SH-SY5Y (cell line): Measurements from ENCODE around the gene KIF2A.

ENCODE experiments used
- GATA2 ChIP-seq: IDR thresholded peaks from 2 replicates; pipeline ENCODE4 v1.6.1; 2011; ENCODE audit warnings: mild to moderate bottlenecking, low read depth, low read length
- GATA3 ChIP-seq: IDR thresholded peaks from 2 replicates; pipeline ENCODE4 v1.6.1; 2011; ENCODE audit warnings: low read depth, mild to moderate bottlenecking, low read length, moderate library complexity

DNA sequence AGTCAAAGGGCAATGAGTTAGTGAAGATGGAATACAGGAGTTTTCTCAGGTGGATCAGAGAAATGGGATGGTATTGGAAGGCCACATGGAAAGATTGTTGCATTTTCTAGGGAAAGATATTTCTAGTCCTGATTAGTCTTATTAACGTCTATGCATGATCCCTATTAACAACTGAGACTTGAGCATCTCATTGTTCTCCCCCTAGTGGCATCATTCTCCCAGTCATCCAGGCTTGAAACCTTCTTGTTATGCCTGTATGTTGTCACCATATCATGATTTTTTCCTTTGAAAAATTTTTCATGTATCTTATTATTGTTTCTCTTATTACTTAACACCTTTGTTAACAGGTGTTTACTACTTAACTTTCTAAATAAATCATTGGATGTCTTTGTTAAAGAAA is 34.4 kb downstream of the KIF2A start:
- TF ChIP-seq GATA3 (no peak), GATA2 (no peak)
